A549 (cell line): ENCODE results near the gene IGFL4.

Experiments used
- CHD2 ChIP-seq: fragments of 150-350 bp; IDR thresholded peaks from 2 replicates; pipeline ENCODE4 v1.6.1; 2014; ENCODE audit warnings: low read length; ENCODE audit not compliant: partially characterized antibody
- MYC ChIP-seq: IDR thresholded peaks from 2 replicates; pipeline ENCODE4 v1.6.1; 2012; ENCODE audit warnings: mild to moderate bottlenecking, inconsistent platforms, low read length, improper control_type of control experiment, borderline replicate concordance
- PHF8 ChIP-seq: fragments of 200-600 bp; sonication (generic); IDR thresholded peaks from 2 replicates; pipeline ENCODE4 v1.6.1; 2016; ENCODE audit warnings: low read depth, mild to moderate bottlenecking, antibody characterized with exemption, moderate library complexity, borderline replicate concordance
- POLR2A ChIP-seq: IDR thresholded peaks from 2 replicates; pipeline ENCODE4 v1.6.1; 2012; ENCODE audit warnings: mild to moderate bottlenecking, low read length
- POLR2AphosphoS2 ChIP-seq: conservative IDR thresholded peaks from 2 replicates; pipeline ENCODE4 v1.6.1; 2012; ENCODE audit warnings: low read length, improper control_type of control experiment, inconsistent platforms
- RAD21 ChIP-seq, 2 experiments: fragments of >200 bp in 1 of 2; sonication (Bioruptor Twin) in 1 of 2; formaldehyde crosslinking in 1 of 2; IDR thresholded peaks in 1 of 2; conservative IDR thresholded peaks in 1 of 2; 2 replicates in 1 of 2; 3 replicates in 1 of 2; pipeline ENCODE4 v1.6.1; 2012 to 2018; ENCODE audit warnings: inconsistent platforms in 1 of 2
- RFX5 ChIP-seq: fragments of 450-650 bp; IDR thresholded peaks from 2 replicates; pipeline ENCODE4 v1.7.1; 2014; ENCODE audit warnings: antibody characterized with exemption, mild to moderate bottlenecking, moderate library complexity
- SMC3 ChIP-seq: fragments of >200 bp; sonication (Bioruptor Twin); formaldehyde crosslinking; IDR thresholded peaks from 3 replicates; pipeline ENCODE4 v1.6.1; 2018; ENCODE audit warnings: inconsistent platforms
- TP53 ChIP-seq: fragments of 250-450 bp; sonication (Bioruptor Pico); IDR thresholded peaks from 2 replicates; pipeline ENCODE4 v1.5.0; 2021; ENCODE audit warnings: mild to moderate bottlenecking, moderate library complexity
- TF ChIP-seq, protein P1 (sequence below): fragments of >200 bp; sonication (Bioruptor Twin); formaldehyde crosslinking; IDR thresholded peaks from 3 replicates; pipeline ENCODE4 v1.5.1; 2016

DNA sequence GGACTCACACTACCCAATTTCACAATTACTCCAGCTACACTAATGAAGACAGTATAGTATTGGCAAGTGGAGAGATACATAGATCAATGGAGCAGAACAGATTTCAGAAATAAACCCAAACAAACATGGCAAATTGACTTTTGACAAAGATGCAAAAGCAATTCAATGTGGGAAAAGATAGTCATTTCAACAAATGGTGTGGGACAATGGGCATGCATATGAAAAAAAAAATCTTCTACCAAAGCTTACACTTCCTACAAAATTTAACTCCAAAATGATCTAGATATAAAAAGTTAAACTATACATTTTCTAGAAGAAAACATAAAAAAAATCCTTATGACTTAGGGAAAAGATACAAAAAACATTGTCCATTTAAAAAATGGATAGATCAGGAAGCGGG, 2.7 kb upstream of the IGFL4 start:
- TF ChIP-seq MYC: no peak
- TF ChIP-seq, protein P1, sequence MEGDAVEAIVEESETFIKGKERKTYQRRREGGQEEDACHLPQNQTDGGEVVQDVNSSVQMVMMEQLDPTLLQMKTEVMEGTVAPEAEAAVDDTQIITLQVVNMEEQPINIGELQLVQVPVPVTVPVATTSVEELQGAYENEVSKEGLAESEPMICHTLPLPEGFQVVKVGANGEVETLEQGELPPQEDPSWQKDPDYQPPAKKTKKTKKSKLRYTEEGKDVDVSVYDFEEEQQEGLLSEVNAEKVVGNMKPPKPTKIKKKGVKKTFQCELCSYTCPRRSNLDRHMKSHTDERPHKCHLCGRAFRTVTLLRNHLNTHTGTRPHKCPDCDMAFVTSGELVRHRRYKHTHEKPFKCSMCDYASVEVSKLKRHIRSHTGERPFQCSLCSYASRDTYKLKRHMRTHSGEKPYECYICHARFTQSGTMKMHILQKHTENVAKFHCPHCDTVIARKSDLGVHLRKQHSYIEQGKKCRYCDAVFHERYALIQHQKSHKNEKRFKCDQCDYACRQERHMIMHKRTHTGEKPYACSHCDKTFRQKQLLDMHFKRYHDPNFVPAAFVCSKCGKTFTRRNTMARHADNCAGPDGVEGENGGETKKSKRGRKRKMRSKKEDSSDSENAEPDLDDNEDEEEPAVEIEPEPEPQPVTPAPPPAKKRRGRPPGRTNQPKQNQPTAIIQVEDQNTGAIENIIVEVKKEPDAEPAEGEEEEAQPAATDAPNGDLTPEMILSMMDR: no peak
- TF ChIP-seq RAD21 (conservative IDR thresholded peaks at IDR 0.05 in 1 of 2, IDR thresholded peaks at IDR 0.05 in 1 of 2): no peak
- TF ChIP-seq POLR2A: no peak
- TF ChIP-seq PHF8: no peak
- TF ChIP-seq RFX5: no peak
- TF ChIP-seq CHD2: no peak
- no peak for TF ChIP-seq SMC3
- no peak for TF ChIP-seq TP53
- TF ChIP-seq POLR2AphosphoS2: no peak
